Measurements from ENCODE around the gene SORCS2.

The SORCS2 gene

DNA sequence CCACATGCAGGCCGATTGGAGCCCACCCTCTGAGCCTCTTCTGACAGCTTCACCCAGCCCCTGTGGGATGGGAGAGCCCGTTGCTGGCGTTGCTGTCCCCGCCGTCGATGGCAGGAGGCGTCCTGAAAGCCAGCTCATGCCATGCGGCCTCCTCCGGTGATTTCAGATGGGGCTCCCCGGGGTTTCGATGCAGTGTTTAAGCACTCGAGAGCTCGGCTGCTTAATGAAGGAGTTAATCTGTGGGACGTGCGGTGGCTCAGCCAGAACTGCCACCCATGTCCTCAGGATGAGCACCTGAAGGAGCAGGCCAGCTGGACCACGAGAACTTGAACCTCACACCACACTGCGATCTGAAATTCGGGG lies 95.6 kb downstream of the SORCS2 start:
- no peaks in the 10 kb centered on the region for H3K36me3 ChIP-seq (replicated peaks)
- H3K27me3 ChIP-seq (replicated peaks): peaks cover 4% of the 10 kb centered on the region
- no peak overlapping the region for H3K4me3 ChIP-seq (ENCODE audit: low read depth, low read length)
- no peak for DNase-seq
- no peak overlapping the region for H3K27ac ChIP-seq
- TF ChIP-seq, protein P1, sequence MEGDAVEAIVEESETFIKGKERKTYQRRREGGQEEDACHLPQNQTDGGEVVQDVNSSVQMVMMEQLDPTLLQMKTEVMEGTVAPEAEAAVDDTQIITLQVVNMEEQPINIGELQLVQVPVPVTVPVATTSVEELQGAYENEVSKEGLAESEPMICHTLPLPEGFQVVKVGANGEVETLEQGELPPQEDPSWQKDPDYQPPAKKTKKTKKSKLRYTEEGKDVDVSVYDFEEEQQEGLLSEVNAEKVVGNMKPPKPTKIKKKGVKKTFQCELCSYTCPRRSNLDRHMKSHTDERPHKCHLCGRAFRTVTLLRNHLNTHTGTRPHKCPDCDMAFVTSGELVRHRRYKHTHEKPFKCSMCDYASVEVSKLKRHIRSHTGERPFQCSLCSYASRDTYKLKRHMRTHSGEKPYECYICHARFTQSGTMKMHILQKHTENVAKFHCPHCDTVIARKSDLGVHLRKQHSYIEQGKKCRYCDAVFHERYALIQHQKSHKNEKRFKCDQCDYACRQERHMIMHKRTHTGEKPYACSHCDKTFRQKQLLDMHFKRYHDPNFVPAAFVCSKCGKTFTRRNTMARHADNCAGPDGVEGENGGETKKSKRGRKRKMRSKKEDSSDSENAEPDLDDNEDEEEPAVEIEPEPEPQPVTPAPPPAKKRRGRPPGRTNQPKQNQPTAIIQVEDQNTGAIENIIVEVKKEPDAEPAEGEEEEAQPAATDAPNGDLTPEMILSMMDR (IDR thresholded peaks at IDR 0.05; ENCODE audit: low read depth, low read length, missing control alignments): no peak
- in situ Hi-C loops (cut with HindIII; ENCODE audit: low pct_ligation_motif_present, low sequenced_read_pairs): loop anchor here (5.0 kb wide), 1 partner anchor 66 kb away; no protein-coding TSS in a partner anchor

DNA sequence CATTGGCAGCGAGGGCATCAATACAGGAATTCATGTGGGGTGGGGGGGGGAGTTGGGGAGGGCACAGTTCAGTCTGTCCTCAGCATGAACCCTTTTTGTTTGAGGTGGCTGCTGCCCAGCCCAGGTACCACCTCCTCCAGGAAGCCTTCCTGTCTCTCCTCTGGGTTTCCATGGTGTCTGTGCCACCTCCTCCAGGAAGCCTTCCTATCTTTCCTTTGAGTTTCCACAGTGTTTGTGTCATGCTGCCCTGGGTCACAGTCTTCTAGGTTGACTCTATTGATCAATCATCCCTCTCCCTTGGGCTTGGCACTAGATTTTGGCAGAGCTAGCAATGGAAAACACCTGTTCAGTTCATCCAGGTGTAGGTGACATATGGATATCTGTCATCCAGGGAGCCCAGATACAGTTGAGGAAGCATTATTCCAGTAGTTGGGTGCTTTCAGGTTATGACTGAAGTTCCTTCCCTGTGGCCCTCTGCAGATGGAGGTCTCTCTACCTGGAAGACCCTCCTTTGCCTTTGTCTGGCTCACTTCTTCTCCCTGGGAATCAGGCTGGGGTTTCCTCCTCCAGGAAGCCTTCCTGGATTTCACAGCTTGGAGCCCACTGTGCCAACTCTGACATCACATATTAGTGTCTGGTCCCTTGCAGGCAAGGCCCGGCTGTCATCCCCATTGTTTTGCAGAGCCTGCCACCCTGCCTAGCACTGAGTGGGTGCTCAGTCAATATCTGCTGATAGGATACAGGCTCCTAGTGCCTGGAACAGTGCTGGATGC lies 96.6 kb downstream of the SORCS2 start:
- in situ Hi-C loops (cut with HindIII; ENCODE audit: low pct_ligation_motif_present, low sequenced_read_pairs): loop anchor here (5.0 kb wide), 1 partner anchor 67 kb away; no protein-coding TSS in a partner anchor

DNA sequence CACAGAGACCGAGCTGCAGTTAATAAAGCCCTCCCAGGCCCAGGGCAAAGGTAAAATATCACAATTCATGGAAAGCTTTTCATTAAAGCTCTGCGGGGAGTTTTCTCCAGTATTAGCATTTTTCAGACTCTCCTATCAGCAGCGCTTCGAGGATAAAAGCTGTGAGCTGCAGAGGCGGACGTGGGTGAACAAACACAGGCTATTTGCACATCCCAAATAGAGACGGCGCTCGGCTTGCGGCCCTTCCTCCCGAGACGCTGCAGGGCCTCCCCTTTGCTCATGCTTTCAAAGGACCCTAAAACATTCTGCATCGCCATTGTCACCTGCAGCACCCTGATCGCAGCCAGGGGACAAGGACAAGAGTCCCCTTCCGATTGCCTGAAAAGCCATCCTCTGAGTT lies 97.3 kb downstream of the SORCS2 start:
- in situ Hi-C loops (cut with HindIII; ENCODE audit: low pct_ligation_motif_present, low sequenced_read_pairs): loop anchor here (5.0 kb wide), 1 partner anchor 67 kb away; no protein-coding TSS in a partner anchor
- peaks cover 4% of the 10 kb centered on the region for H3K27me3 ChIP-seq (replicated peaks)

More for the DNA sequence above, 96.6 kb downstream of the SORCS2 start:
- no peak for DNase-seq
- H3K4me3 ChIP-seq (ENCODE audit: low read depth, low read length): no peak overlapping the region
- H3K27ac ChIP-seq: no peak overlapping the region
- no peaks in the 10 kb centered on the region for H3K36me3 ChIP-seq (replicated peaks)
- TF ChIP-seq, protein P1 (IDR thresholded peaks at IDR 0.05; ENCODE audit: low read depth, low read length, missing control alignments): no peak
- H3K27me3 ChIP-seq (replicated peaks): peaks cover 4% of the 10 kb centered on the region

DNA sequence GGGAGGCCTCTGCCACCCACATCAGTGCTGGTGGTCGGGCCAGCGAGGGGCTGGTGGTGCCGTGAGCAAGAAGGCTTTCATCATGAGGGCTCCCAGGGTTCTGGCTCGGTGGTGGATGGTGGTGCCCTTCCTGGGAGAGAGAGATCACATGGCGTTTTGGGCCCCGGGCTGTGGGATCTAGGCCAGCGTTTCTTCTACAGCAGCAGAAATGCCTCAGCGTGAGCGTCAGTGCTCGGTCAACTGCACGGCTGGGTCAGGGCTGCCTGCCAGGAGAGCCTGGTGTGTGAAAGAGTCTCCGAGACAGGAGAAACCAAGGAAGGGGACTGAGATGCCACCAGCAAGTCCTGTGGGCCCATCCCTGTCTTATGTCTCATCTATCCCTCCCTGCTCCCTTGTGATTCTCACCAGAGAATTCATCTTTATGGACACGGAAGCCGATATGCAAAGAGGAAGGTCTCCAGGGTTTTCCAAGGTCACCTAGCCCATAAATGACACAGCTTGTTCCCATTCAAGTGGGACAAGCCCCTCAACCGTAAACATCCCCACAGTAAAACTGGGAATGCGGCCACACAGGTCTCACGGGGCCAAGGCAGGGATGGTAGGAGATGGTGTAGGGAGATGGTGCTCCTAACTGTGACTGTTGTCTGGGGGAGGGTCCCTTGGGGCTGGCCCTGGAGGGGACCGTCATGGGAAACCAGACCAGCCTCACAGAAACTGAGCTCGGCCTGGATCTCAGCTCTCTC lies 99.2 kb downstream of the SORCS2 start:
- TF ChIP-seq, protein P1 (IDR thresholded peaks at IDR 0.05; ENCODE audit: low read depth, low read length, missing control alignments): no peak
- H3K27ac ChIP-seq: no peak overlapping the region
- peak; percentile 33 for DNase-seq
- in situ Hi-C loops (cut with HindIII; ENCODE audit: low pct_ligation_motif_present, low sequenced_read_pairs): no loop called here
- no peak overlapping the region for H3K4me3 ChIP-seq (ENCODE audit: low read depth, low read length)
- no peaks in the 10 kb centered on the region for H3K36me3 ChIP-seq (replicated peaks)
- H3K27me3 ChIP-seq (replicated peaks): peaks cover 4% of the 10 kb centered on the region

More for the DNA sequence above, 97.3 kb downstream of the SORCS2 start:
- no peak for DNase-seq
- Histone ChIP-seq H3K36me3 (replicated peaks) (no peaks in the 10 kb centered on the region), H3K27ac (no peak overlapping the region), H3K4me3 (ENCODE audit: low read depth, low read length) (no peak overlapping the region)
- TF ChIP-seq, protein P1 (IDR thresholded peaks at IDR 0.05; ENCODE audit: low read depth, low read length, missing control alignments): no peak

DNA sequence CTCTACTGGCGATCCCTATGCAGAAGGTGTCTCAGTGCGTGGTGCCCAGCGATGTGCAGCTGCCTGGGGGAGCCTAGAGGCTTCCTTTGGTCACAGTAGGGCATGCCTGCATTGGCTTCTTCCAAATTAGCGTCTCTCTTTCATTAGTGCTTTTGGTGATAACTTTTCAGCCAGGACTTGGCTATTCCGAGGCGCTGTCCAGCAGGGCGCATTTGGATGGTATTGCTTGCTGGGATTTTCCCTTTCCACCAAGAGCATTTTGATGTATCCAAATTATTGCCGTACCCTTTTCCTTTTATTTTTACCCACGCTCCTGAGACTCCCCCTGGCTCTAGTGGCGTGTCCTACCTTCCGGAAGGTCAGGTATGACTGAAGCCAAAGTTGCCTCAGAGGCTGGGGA lies 101.4 kb downstream of the SORCS2 start:
- in situ Hi-C loops (cut with HindIII; ENCODE audit: low pct_ligation_motif_present, low sequenced_read_pairs): no loop called here
- Histone ChIP-seq H3K36me3 (replicated peaks) (no peaks in the 10 kb centered on the region), H3K4me3 (ENCODE audit: low read depth, low read length) (no peak overlapping the region), H3K27ac (no peak overlapping the region), H3K27me3 (replicated peaks) (peaks cover 4% of the 10 kb centered on the region)
- TF ChIP-seq, protein P1 (IDR thresholded peaks at IDR 0.05; ENCODE audit: low read depth, low read length, missing control alignments): no peak
- DNase-seq: no peak

Measured in brain microvascular endothelial cell (primary cell).